OCI-LY1 (cell line): ENCODE data around the gene AFAP1.

Experiments
- H2AFZ ChIP-seq: fragments of 200-600 bp; sonication (generic), shearing (Covaris generic); 2 replicates; pipeline ENCODE4 v1.6.0; 2014; ENCODE audit warnings: antibody characterized with exemption, mild to moderate bottlenecking, low read length
- H3F3A ChIP-seq: fragments of 200-600 bp; sonication (generic), shearing (Covaris generic); 2 replicates; pipeline ENCODE4 v1.6.0; 2014; ENCODE audit warnings: mild to moderate bottlenecking, antibody characterized with exemption, low read length, moderate library complexity; ENCODE audit not compliant: insufficient read depth
- H3K27ac ChIP-seq: fragments of 200-600 bp; sonication (generic); 2 replicates; pipeline ENCODE4 v1.5.1; 2014; ENCODE audit warnings: low read length, mixed run types, mild to moderate bottlenecking, low read depth; ENCODE audit not compliant: poor library complexity, severe bottlenecking
- H3K27me3 ChIP-seq: fragments of 200-600 bp; sonication (generic); 2 replicates; pipeline ENCODE4 v1.6.0; 2014; ENCODE audit warnings: antibody characterized with exemption, mild to moderate bottlenecking, low read length, moderate library complexity; ENCODE audit not compliant: insufficient read depth
- H3K36me3 ChIP-seq: fragments of 200-600 bp; sonication (generic); 2 replicates; pipeline ENCODE4 v1.6.1; 2014; ENCODE audit warnings: mild to moderate bottlenecking, antibody characterized with exemption, low read length, moderate library complexity, mixed read lengths; ENCODE audit not compliant: insufficient read depth
- H3K4me1 ChIP-seq: fragments of 200-600 bp; sonication (generic); 2 replicates; pipeline ENCODE4 v1.5.1; 2014; ENCODE audit warnings: mild to moderate bottlenecking, low read length, moderate library complexity; ENCODE audit not compliant: insufficient read depth, severe bottlenecking
- H3K4me2 ChIP-seq: fragments of 200-600 bp; sonication (generic), shearing (Covaris generic); 2 replicates; pipeline ENCODE4 v1.6.1; 2014; ENCODE audit warnings: low read length
- H3K4me3 ChIP-seq: fragments of 200-600 bp; sonication (generic); 2 replicates; pipeline ENCODE4 v1.5.1; 2014; ENCODE audit warnings: low read length, low read depth, mild to moderate bottlenecking, mixed read lengths; ENCODE audit not compliant: poor library complexity, severe bottlenecking
- H3K79me2 ChIP-seq: fragments of 200-600 bp; shearing (Covaris generic); 2 replicates; pipeline ENCODE4 v1.6.1; 2016; ENCODE audit warnings: mixed run types, low read length, mixed read lengths; ENCODE audit not compliant: insufficient read depth
- H3K9ac ChIP-seq: fragments of 200-600 bp; sonication (generic), shearing (Covaris generic); 2 replicates; pipeline ENCODE4 v1.6.1; 2014; ENCODE audit warnings: mild to moderate bottlenecking, low read length, mixed read lengths
- H3K9me2 ChIP-seq: fragments of 200-600 bp; sonication (generic), shearing (Covaris generic); 2 replicates; pipeline ENCODE4 v1.6.1; 2014; ENCODE audit warnings: low read depth, mild to moderate bottlenecking, low read length, mixed read lengths
- H3K9me3 ChIP-seq: fragments of 200-600 bp; shearing (Covaris generic); 2 replicates; pipeline ENCODE4 v1.6.1; 2014; ENCODE audit warnings: low read length, mixed read lengths
- H4K20me1 ChIP-seq: fragments of 200-600 bp; sonication (generic), shearing (Covaris generic); 2 replicates; pipeline ENCODE4 v1.6.0; 2016; ENCODE audit warnings: mild to moderate bottlenecking, low read length; ENCODE audit not compliant: insufficient read depth
- CTCF ChIP-seq: fragments of 200-600 bp; sonication (generic), shearing (Covaris generic); IDR thresholded peaks from 2 replicates; pipeline ENCODE4 v1.5.1; 2017; ENCODE audit warnings: mild to moderate bottlenecking, antibody characterized with exemption, low read length, moderate library complexity, mixed read lengths
- EZH2 ChIP-seq: fragments of 200-600 bp; sonication (generic), shearing (Covaris generic); IDR thresholded peaks from 2 replicates; pipeline ENCODE4 v1.8.0; 2017; ENCODE audit warnings: borderline replicate concordance, mixed run types, mild to moderate bottlenecking, antibody characterized with exemption, low read length, moderate library complexity, mixed read lengths

AFAP1 gene

DNA sequence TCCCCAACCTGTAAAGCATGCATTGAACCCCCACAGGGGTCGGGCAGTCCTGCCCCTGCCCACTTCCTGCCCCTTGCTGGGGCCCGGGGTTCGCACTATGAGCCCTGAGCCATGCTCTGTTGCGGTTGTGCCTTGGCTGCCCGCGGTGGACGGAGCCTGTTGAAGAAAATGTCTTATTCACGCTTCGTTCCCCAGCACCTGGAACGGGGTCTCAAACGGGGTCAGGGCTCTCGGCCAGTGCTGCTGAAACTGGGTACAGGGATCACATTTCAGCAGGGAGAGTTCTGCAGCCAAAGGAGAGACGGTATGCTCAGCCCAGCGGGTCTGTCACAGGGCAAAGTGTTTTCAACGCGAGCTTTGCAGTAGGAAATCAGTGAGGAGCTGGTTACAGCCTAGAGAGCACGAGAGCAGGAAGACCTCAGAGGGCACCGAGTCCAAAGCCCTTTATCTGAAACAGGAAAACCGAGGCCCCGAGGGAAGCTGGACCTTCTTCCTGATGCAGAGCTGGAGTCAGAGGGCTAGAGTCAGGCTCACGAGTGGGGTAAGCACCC lies 46.3 kb upstream of the AFAP1 start:
- Histone ChIP-seq H3K4me3 (no peak overlapping the region), H3K27ac (no peak overlapping the region), H3K4me1 (no peaks in the 10 kb centered on the region), H3K27me3 (no peaks in the 10 kb centered on the region), H4K20me1 (no peaks in the 10 kb centered on the region), H3K36me3 (no peaks in the 10 kb centered on the region), H3K79me2 (no peaks in the 10 kb centered on the region), H3K4me2 (no peak overlapping the region), H3K9ac (no peak overlapping the region), H3K9me2 (no peaks in the 10 kb centered on the region), H2AFZ (no peak overlapping the region), H3K9me3 (no peaks in the 10 kb centered on the region), H3F3A (no peaks in the 10 kb centered on the region)
- TF ChIP-seq CTCF (no peak), EZH2 (no peak)

GRCh38 chr4:7985072-7985471 lies 45.4 kb upstream of the AFAP1 start:
- no peak overlapping the region for H2AFZ ChIP-seq
- no peaks in the 10 kb centered on the region for H3K9me2 ChIP-seq
- no peak overlapping the region for H3K4me3 ChIP-seq
- no peaks in the 10 kb centered on the region for H3K4me1 ChIP-seq
- H3K27ac ChIP-seq, result no peak overlapping the region
- TF ChIP-seq CTCF (no peak), EZH2 (no peak)
- H3K27me3 ChIP-seq, result no peaks in the 10 kb centered on the region
- H3K4me2 ChIP-seq, result no peak overlapping the region
- H4K20me1 ChIP-seq, result no peaks in the 10 kb centered on the region
- H3F3A ChIP-seq, result no peaks in the 10 kb centered on the region
- H3K79me2 ChIP-seq, result no peaks in the 10 kb centered on the region
- H3K9me3 ChIP-seq, result no peaks in the 10 kb centered on the region
- H3K9ac ChIP-seq, result no peak overlapping the region
- no peaks in the 10 kb centered on the region for H3K36me3 ChIP-seq

DNA sequence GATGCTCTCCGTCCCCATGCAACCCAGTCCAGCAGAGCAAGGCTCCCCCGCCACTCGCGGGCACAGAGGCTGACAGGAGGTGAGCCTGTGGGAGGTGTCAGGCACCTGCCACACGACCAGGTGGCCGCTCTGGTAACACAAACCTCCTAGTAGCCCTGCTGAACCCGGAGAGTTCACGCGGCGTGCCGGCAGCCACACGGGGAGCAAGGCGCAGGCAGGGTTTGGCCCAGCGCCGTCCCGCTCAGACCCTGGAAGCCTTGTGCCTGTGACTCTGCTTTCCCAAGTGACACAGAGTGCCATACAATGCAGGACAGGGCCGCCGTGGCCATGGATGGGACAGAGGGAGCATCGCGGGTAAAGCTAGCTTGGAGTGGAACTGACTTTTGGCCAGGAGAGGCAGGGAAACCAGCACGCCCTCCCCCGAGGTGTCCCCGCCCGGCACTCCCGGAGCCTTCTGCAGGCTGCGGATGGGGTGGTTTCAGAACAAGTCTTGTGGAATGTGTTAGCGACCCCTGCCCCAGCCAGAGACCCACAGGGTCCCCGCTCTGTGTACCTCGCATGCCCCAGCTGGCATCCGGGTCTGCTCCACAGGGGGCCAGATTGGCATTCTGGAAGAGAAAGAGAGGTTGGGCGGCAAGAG lies 44.7 kb upstream of the AFAP1 start:
- H3K27ac ChIP-seq, result no peak overlapping the region

More for the DNA sequence above, 44.7 kb upstream of the AFAP1 start:
- Histone ChIP-seq H3K9me3 (no peaks in the 10 kb centered on the region), H3K9me2 (no peaks in the 10 kb centered on the region), H3K79me2 (no peaks in the 10 kb centered on the region), H3K9ac (no peak overlapping the region), H3K4me1 (no peaks in the 10 kb centered on the region), H3K36me3 (no peaks in the 10 kb centered on the region), H3K4me2 (no peak overlapping the region), H3F3A (no peaks in the 10 kb centered on the region), H3K27me3 (no peaks in the 10 kb centered on the region), H3K4me3 (no peak overlapping the region), H2AFZ (no peak overlapping the region), H4K20me1 (no peaks in the 10 kb centered on the region)
- no peak for TF ChIP-seq CTCF
- no peak for TF ChIP-seq EZH2
